22Rv1 (cell line): ENCODE measurements around the gene SPEM1.

ENCODE experiments used
- H3K27ac ChIP-seq: fragments of 450-650 bp; 2 replicates; pipeline ENCODE4 v1.5.1; 2017
- CTCF ChIP-seq: fragments of 450-650 bp; IDR thresholded peaks from 2 replicates; pipeline ENCODE4 v1.5.1; 2017; ENCODE audit warnings: mild to moderate bottlenecking
- ZFX ChIP-seq: fragments of 450-650 bp; IDR thresholded peaks from 2 replicates; pipeline ENCODE4 v1.6.1; 2017; ENCODE audit warnings: antibody characterized with exemption, borderline replicate concordance

Gene SPEM1

GRCh38 chr17:7403043-7403726 is 16.9 kb upstream of the SPEM1 start:
- H3K27ac ChIP-seq, result peak overlapping the region; percentile 87
- no peak for TF ChIP-seq ZFX

GRCh38 chr17:7403727-7403976 is 16.5 kb upstream of the SPEM1 start:
- no peak for TF ChIP-seq ZFX
- TF ChIP-seq CTCF, result no peak
- H3K27ac ChIP-seq, result peak overlapping the region; percentile 87

GRCh38 chr17:7403977-7404736 is 16.0 kb upstream of the SPEM1 start, which contains the start of gene TMEM256:
TSS of gene TMEM256 (minus strand) at chr17:7404097. CDS start at chr17:7404084, 13 bp downstream.
- peak within 1 kb of the TSS; percentile 87 for H3K27ac ChIP-seq

GRCh38 chr17:7404737-7405349 is 15.3 kb upstream of the SPEM1 start:
- TF ChIP-seq CTCF (no peak), ZFX (no peak)
- peak overlapping the region; percentile 87 for H3K27ac ChIP-seq

More at GRCh38 chr17:7403977-7404736, 16.0 kb upstream of the SPEM1 start, which contains the start of gene TMEM256:
- TF ChIP-seq ZFX, result no peak
- TF ChIP-seq CTCF, result no peak

GRCh38 chr17:7405350-7406234 is 14.5 kb upstream of the SPEM1 start:
- H3K27ac ChIP-seq, result peak overlapping the region; percentile 87
- TF ChIP-seq ZFX, result no peak
- no peak for TF ChIP-seq CTCF

GRCh38 chr17:7406235-7406825 is 13.8 kb upstream of the SPEM1 start:
- peak overlapping the region; percentile 87 for H3K27ac ChIP-seq
- no peak for TF ChIP-seq ZFX
- TF ChIP-seq CTCF, result no peak

GRCh38 chr17:7407082-7407481 is 13.0 kb upstream of the SPEM1 start:
- no peak overlapping the region for H3K27ac ChIP-seq
- TF ChIP-seq ZFX (no peak), CTCF (no peak)
